Common myeloid progenitor, CD34-positive (primary cell): ENCODE data around the gene BBLN.

Experiments
- CTCF ChIA-PET: fragments of 350-600 bp; sonication (Branson Sonifier 250); formaldehyde crosslinking; loops from one replicate; lab custom pipeline; 2021; ENCODE audit warnings: antibody characterized with exemption; lab: Charles Lee
- POLR2A ChIA-PET: fragments of 350-600 bp; sonication (Branson Sonifier 250); formaldehyde crosslinking; loops from one replicate; lab custom pipeline; 2021; ENCODE audit warnings: antibody characterized with exemption; lab: Charles Lee
- DNase-seq, 3 donors: peaks; one replicate each; pipeline versions ENCODE4 v3.0.0 to v3.0.0-alpha.2; 2013
- H3K27ac ChIP-seq, 2 experiments: 1 replicate in 1 of 2; 2 replicates in 1 of 2; pipeline ENCODE4 v1.7.0; 2013; ENCODE audit warnings: inconsistent platforms in 2 of 2, low read length in 2 of 2, mild to moderate bottlenecking in 2 of 2, low read depth in 1 of 2, moderate library complexity in 1 of 2; ENCODE audit not compliant: severe bottlenecking in 2 of 2, insufficient read depth in 1 of 2, poor library complexity in 1 of 2
- H3K27me3 ChIP-seq, 5 experiments: replicated peaks in 2 of 5; 1 replicate in 3 of 5; 2 replicates in 2 of 5; pipeline versions ENCODE4 v1.6.1 to v1.7.0; 2013; ENCODE audit warnings: low read length in 4 of 5, mild to moderate bottlenecking in 2 of 5, moderate library complexity in 2 of 5, inconsistent platforms in 1 of 5; ENCODE audit not compliant: insufficient read depth in 5 of 5, control insufficient read depth in 4 of 5
- H3K36me3 ChIP-seq, 4 experiments: 1 replicate in 2 of 4; 2 replicates in 2 of 4; pipeline versions ENCODE4 v1.6.1 to v1.7.0; 2013; ENCODE audit warnings: low read length in 3 of 4, control low read depth in 1 of 4, mild to moderate bottlenecking in 1 of 4; ENCODE audit not compliant: control insufficient read depth in 4 of 4, insufficient read depth in 4 of 4
- H3K4me1 ChIP-seq, 4 experiments: 1 replicate in 3 of 4; 2 replicates in 1 of 4; pipeline versions ENCODE4 v1.6.1 to v1.7.1; 2013; ENCODE audit warnings: low read length in 3 of 4, mild to moderate bottlenecking in 3 of 4, control low read depth in 1 of 4, inconsistent platforms in 1 of 4, moderate library complexity in 1 of 4; ENCODE audit not compliant: control insufficient read depth in 4 of 4, insufficient read depth in 4 of 4; ENCODE audit errors: control extremely low read depth in 1 of 4
- H3K4me3 ChIP-seq, 7 experiments: 1 replicate in 4 of 7; 2 replicates in 3 of 7; pipeline versions ENCODE4 v1.5.1 to v1.7.0; 2013; ENCODE audit warnings: mild to moderate bottlenecking in 7 of 7, low read length in 6 of 7, moderate library complexity in 6 of 7, inconsistent platforms in 2 of 7, low read depth in 2 of 7, control low read depth in 1 of 7; ENCODE audit not compliant: insufficient read depth in 4 of 7, control insufficient read depth in 1 of 7; ENCODE audit errors: extremely low read depth in 1 of 7
- H3K9me3 ChIP-seq, 5 experiments: 1 replicate in 4 of 5; 2 replicates in 1 of 5; pipeline versions ENCODE4 v1.6.1 to v1.7.1; 2013; ENCODE audit warnings: low read length in 4 of 5, mild to moderate bottlenecking in 2 of 5, inconsistent platforms in 1 of 5, low read depth in 1 of 5, moderate library complexity in 1 of 5; ENCODE audit not compliant: control insufficient read depth in 4 of 5, insufficient read depth in 2 of 5; ENCODE audit errors: control extremely low read depth in 1 of 5
- WGBS: methylation state at CpG from one replicate; pipeline ENCODE4 v1.1.5; 2013; ENCODE audit not compliant: insufficient coverage; 5-methylcytosine and 5-hydroxymethylcytosine counted together

The BBLN gene

DNA sequence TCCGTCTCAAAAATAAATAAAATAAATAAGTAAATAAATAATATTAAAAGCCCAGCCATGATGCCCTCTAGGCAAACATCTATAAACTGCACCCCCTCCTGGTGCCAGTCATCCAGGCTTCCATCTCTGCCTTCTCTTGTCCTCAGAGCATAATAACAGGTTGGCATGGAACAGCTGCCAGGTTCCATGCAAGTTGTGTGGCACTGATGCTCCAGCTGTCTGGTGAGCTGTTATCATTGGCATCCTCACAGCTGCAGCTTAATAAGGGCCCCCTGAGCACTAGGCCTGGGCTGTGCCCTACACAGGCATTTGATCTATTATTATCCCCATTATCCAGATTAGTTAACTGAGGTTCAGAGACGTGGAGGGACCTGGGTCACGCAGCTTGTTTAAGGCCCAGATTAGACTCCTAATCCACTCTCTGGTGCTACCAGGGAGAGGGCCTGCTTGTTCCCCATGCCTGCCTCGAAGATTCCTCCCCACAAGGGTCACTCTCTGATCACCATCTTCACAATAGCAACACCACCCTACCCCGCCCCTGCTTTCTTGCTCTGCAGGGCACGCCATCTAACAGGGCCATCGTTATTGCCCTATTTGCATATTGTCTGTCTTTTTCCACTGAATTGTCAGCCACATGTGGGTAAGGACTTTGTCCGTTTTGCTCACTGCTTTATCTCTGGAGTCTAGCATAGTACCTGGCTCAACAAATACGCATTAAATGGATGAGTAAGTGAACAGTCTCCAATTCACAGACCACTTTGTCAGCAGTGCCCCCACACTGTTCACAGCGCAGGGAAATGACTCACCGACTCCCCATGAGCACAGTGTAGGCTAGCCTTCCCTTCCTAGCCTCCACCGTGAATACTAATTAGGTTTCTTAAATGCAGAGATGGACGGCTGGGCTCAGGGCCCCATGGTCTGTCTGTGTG is 41.6 kb downstream of the BBLN start:
- POLR2A ChIA-PET: no interaction called here
- WGBS: 98% methylated on average over 10 of the region's 13 CpGs
- Histone ChIP-seq H3K4me1 (peaks cover 0 to 26% (median 14%) of the 10 kb centered on the region in 4 experiments), H3K36me3 (no peaks in the 10 kb centered on the region), H3K9me3 (no peaks in the 10 kb centered on the region), H3K27me3 (no peaks in the 10 kb centered on the region), H3K27ac (no peak overlapping the region), H3K4me3 (no peak overlapping the region)
- no peak for DNase-seq
- CTCF ChIA-PET: interaction anchor here (0.9 to 7.1 kb wide), 2 partner anchors 9 to 12 kb away, joined by 3 to 27 read pairs; partner anchors contain the start of gene CIZ1

DNA sequence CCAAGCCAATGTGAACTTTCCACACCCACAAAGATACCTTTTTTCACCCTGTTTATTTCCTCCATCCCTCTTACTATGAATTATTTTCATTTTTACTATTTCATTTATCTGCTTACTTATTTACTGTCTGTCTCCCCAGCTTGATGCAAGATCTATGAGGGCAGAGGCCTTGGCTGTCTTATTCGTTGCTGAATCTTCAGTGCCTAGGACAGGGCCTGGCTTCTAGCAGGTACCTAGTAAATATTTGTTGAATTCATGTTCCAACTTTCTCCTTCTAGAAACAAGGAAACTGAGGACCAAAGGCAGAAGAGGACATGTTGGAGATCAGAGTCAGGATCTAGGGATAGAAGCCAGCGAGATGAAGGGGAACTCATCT is 42.6 kb downstream of the BBLN start:
- H3K9me3 ChIP-seq: no peaks in the 10 kb centered on the region
- 14% methylated on average over 1 of the region's 2 CpGs for WGBS
- H3K4me3 ChIP-seq: peak overlapping the region in 4 of 7 experiments; percentile 72 to 84 (median 76)
- no peaks in the 10 kb centered on the region for H3K36me3 ChIP-seq
- no peak overlapping the region for H3K27ac ChIP-seq
- ChIA-PET CTCF (interaction anchor here (1.5 to 7.1 kb wide), 2 partner anchors 13 to 16 kb away, joined by 5 to 27 read pairs; partner anchors contain the start of gene CIZ1), POLR2A (no interaction called here)
- peaks cover 0 to 26% (median 14%) of the 10 kb centered on the region in 4 experiments for H3K4me1 ChIP-seq
- no peaks in the 10 kb centered on the region for H3K27me3 ChIP-seq
- no peak for DNase-seq

DNA sequence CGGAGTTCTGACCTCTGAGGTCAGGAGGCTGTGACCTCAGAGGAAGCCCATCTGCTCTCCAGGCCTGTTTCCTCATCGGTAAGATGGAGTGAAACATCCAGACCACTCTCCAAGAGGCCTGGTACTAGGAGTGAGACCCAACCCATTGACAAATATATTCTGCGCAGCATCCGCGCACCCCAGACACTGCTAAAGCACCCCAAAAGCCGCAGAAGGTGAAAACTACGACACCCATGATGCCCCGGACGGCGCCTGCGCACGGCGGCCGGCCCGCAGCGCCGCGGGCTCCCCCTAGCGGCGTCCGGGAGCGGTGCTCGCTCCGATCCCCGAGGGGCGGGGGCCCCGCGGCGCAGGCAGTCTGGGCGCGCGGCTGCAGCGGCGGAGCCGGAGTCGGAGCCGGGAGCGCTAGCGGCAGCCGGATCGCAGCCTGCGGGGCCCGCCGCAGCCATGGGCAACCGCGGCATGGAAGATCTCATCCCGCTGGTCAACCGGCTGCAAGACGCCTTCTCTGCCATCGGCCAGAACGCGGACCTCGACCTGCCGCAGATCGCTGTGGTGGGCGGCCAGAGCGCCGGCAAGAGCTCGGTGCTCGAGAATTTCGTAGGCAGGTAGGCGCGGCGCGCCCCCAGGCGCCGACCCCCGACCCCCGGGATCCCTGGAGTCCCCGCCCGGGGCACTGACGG is 43.1 kb downstream of the BBLN start, which contains the start of gene DNM1:
TSS of gene DNM1 (plus strand) at position 356 of the 683 bp plus-strand sequence. CDS start at position 448, 92 bp downstream.
- no peaks in the 10 kb centered on the region for H3K27me3 ChIP-seq
- peaks cover 0 to 26% (median 14%) of the 10 kb centered on the region in 4 experiments for H3K4me1 ChIP-seq
- ChIA-PET CTCF (interaction anchor here (1.5 to 7.1 kb wide), 2 partner anchors 13 to 17 kb away, joined by 5 to 27 read pairs; partner anchors contain the start of gene CIZ1), POLR2A (no interaction called here)
- peak within 1 kb of the TSS; percentile 33 to 84 (median 72) for H3K4me3 ChIP-seq
- DNase-seq: peak; percentile 52 to 69 (median 67)
- H3K36me3 ChIP-seq: no peaks in the 10 kb centered on the region
- under 1% methylated on average over 71 of the region's 72 CpGs for WGBS
- no peaks in the 10 kb centered on the region for H3K9me3 ChIP-seq
- no peak within 1 kb of the TSS for H3K27ac ChIP-seq

DNA sequence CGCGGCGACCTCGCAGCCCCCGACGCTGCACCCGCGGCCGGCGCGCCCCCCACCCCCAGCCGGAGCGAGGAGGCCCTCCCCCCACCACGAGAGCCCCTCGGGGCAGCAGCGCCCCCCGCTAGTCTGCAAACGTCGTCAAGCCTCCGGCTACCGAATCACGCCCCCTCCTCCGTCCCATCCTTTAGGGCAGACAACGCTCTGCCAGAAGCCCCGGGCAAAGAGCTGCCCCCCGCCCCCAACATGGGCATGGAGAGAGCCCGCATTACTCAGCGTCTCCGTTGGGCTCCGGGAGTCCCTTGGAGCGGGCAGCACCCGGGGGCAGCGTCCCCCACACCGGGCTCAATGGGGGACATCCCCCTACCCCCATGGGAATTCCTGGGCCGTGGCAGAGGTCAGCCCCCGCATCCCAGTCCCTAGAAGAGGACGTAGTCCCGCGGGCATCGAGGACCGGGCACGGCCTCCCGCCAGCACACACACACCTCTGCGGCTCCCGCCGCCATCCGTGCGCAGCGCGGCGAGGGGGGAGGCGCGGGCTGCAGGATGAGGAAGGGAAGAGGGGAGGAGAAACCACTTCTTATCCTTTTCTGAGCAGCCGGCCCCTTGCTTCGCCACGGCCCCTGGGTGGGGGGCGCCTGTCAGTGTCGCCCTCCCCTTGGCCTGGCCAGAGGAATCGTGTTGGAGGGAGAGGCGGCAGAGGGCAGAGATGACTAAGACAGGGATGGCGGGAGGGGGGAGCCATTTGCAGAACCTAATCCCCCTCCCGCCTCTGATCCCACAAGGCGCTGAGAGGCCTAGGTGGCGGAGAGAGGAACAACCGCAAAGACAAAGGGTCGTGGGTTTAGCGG is 43.9 kb downstream of the BBLN start:
- Histone ChIP-seq H3K9me3 (no peaks in the 10 kb centered on the region), H3K27ac (no peak overlapping the region), H3K4me3 (peak overlapping the region; percentile 26 to 84 (median 72)), H3K4me1 (peaks cover 0 to 26% (median 14%) of the 10 kb centered on the region in 4 experiments), H3K27me3 (no peaks in the 10 kb centered on the region), H3K36me3 (no peaks in the 10 kb centered on the region)
- CTCF ChIA-PET: interaction anchor here (0.7 to 7.1 kb wide), 3 partner anchors 12 to 17 kb away, joined by 3 to 27 read pairs (median 5); partner anchors contain the start of gene CIZ1
- POLR2A ChIA-PET: no interaction called here
- peak in 2 of 3 donors; percentile 58 to 65 for DNase-seq
- under 1% methylated on average over 21 of the region's 67 CpGs for WGBS

GRCh38 chr9:128204858-128205257 is 44.8 kb downstream of the BBLN start:
- Histone ChIP-seq H3K27ac (no peak overlapping the region), H3K4me3 (peak overlapping the region in 1 of 7 experiments; percentile 69), H3K27me3 (no peaks in the 10 kb centered on the region), H3K4me1 (peaks cover 0 to 26% (median 14%) of the 10 kb centered on the region in 4 experiments), H3K36me3 (no peaks in the 10 kb centered on the region), H3K9me3 (no peaks in the 10 kb centered on the region)
- ChIA-PET CTCF (interaction anchor here (0.7 kb wide), 1 partner anchor 12 kb away, joined by 3 read pairs; no protein-coding TSS in a partner anchor), POLR2A (no interaction called here)
- 89% methylated on average over 4 of the region's 7 CpGs for WGBS
- no peak for DNase-seq

DNA sequence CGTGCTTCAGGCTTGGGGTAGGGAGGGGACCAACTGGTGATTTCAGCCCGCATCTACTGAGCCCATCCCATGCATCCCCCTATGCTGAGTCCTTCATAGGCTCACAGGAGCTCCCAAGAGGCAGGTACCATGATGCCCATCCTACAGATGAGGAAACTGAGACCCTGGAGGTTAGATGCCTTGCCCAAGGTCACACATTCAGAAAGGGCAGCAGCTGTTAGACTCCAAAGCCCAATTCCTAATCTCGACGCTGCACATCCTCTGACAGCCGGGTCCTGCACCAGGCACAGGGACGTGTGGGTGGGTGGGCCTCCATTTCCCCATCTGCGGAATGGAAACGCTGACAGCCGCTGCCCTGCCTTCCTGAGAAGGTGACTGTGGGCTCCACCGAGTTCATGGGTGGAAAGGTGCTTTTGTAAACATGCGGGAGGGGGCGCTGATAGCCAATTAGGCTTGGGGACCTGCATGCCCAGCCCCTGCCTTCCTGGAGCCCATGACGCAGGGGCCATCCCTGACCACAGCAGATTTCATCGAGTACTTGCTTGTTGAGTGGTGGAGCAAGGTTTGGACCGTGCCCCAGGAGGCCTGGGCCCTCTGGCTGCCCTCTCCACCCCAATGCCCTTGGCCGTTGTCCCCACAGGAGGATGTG is 45.4 kb downstream of the BBLN start:
- H3K4me1 ChIP-seq: peaks cover 0 to 26% (median 14%) of the 10 kb centered on the region in 4 experiments
- POLR2A ChIA-PET: no interaction called here
- no peak for DNase-seq
- no peaks in the 10 kb centered on the region for H3K27me3 ChIP-seq
- H3K36me3 ChIP-seq: no peaks in the 10 kb centered on the region
- CTCF ChIA-PET: no interaction called here
- no peak overlapping the region for H3K27ac ChIP-seq
- H3K4me3 ChIP-seq: no peak overlapping the region
- WGBS: 89% methylated on average over 16 of the region's 16 CpGs
- no peaks in the 10 kb centered on the region for H3K9me3 ChIP-seq
